DND-41 (cell line): ENCODE measurements around the gene MUC5B.
"Not testable (repeated sequence)": the region's sequence is repeated elsewhere in the genome, so short reads cannot be mapped to it uniquely, and the experiment has no call there.

Experiments
- ATAC-seq: fragments of 200-7000 bp; cut with Tn5 transposase; 3 replicates; pipeline ENCODE4 v1.9.1; 2021; ENCODE audit warnings: low read depth; ENCODE audit not compliant: insufficient read depth
- DNase-seq: peaks from one replicate; pipeline ENCODE4 v3.0.0-alpha.2; 2020
- H2AFZ ChIP-seq: 2 replicates; pipeline ENCODE4 v1.6.0; 2012; ENCODE audit warnings: low read depth, low read length
- H3K27ac ChIP-seq: 2 replicates; pipeline ENCODE4 v1.5.1; 2012; ENCODE audit warnings: low read length, inconsistent platforms
- H3K27me3 ChIP-seq: fragments of 200-600 bp; sonication (generic); 2 replicates; pipeline ENCODE4 v1.6.0; 2012; ENCODE audit warnings: low read length, mild to moderate bottlenecking, inconsistent platforms; ENCODE audit not compliant: insufficient read depth, poor library complexity
- H3K36me3 ChIP-seq: 2 replicates; pipeline ENCODE4 v1.5.1; 2012; ENCODE audit warnings: low read length, inconsistent platforms; ENCODE audit not compliant: insufficient read depth
- H3K4me1 ChIP-seq: 2 replicates; pipeline ENCODE4 v1.5.1; 2012; ENCODE audit warnings: mild to moderate bottlenecking, low read length; ENCODE audit not compliant: insufficient read depth
- H3K4me2 ChIP-seq: 2 replicates; pipeline ENCODE4 v1.6.0; 2012; ENCODE audit warnings: mild to moderate bottlenecking, moderate library complexity, low read length, inconsistent platforms; ENCODE audit not compliant: insufficient read depth
- H3K4me3 ChIP-seq, 2 experiments: fragments of 200-600 bp in 1 of 2; shearing (Covaris generic) in 1 of 2; 2 replicates each; pipeline ENCODE4 v1.5.1; 2012 to 2016; ENCODE audit warnings: inconsistent platforms in 2 of 2, low read length in 2 of 2, mild to moderate bottlenecking in 2 of 2, low read depth in 1 of 2, moderate library complexity in 1 of 2
- H3K79me2 ChIP-seq: 2 replicates; pipeline ENCODE4 v1.6.0; 2012; ENCODE audit warnings: low read length, inconsistent platforms; ENCODE audit not compliant: insufficient read depth
- H3K9ac ChIP-seq: 2 replicates; pipeline ENCODE4 v1.6.0; 2012; ENCODE audit warnings: low read depth, mild to moderate bottlenecking, inconsistent platforms, low read length, moderate library complexity
- H3K9me3 ChIP-seq: 2 replicates; pipeline ENCODE4 v1.5.1; 2012; ENCODE audit warnings: low read length, moderate library complexity, mild to moderate bottlenecking, inconsistent platforms; ENCODE audit not compliant: insufficient read depth, severe bottlenecking
- H4K20me1 ChIP-seq: 2 replicates; pipeline ENCODE4 v1.6.0; 2012; ENCODE audit warnings: low read length; ENCODE audit not compliant: insufficient read depth
- EZH2 ChIP-seq: IDR thresholded peaks from 3 replicates; pipeline ENCODE4 v1.6.1; 2012; ENCODE audit warnings: borderline replicate concordance, low read depth, mild to moderate bottlenecking, moderate library complexity, low read length, inconsistent platforms; ENCODE audit not compliant: severe bottlenecking
- TF ChIP-seq, protein P1 (sequence below): IDR thresholded peaks from 2 replicates; pipeline ENCODE4 v1.5.1; 2012; ENCODE audit warnings: borderline replicate concordance, low read length, moderate library complexity, mild to moderate bottlenecking; ENCODE audit not compliant: poor library complexity, severe bottlenecking; ENCODE audit errors: extremely low read depth

Gene MUC5B

GRCh38 chr11:1208394-1209261 is 14.2 kb upstream of the MUC5B start:
- Histone ChIP-seq H3K36me3 (no peaks in the 10 kb centered on the region), H3K4me3 (no peak overlapping the region), H3K4me2 (no peak overlapping the region), H3K4me1 (no peaks in the 10 kb centered on the region), H3K27ac (no peak overlapping the region), H3K27me3 (no peaks in the 10 kb centered on the region), H3K9ac (no peak overlapping the region), H3K9me3 (peaks cover 6% of the 10 kb centered on the region), H4K20me1 (no peaks in the 10 kb centered on the region; the same call in 1 of the 2 replicates), H3K79me2 (no peaks in the 10 kb centered on the region), H2AFZ (no peak overlapping the region)
- no peak for TF ChIP-seq EZH2
- TF ChIP-seq, protein P1, sequence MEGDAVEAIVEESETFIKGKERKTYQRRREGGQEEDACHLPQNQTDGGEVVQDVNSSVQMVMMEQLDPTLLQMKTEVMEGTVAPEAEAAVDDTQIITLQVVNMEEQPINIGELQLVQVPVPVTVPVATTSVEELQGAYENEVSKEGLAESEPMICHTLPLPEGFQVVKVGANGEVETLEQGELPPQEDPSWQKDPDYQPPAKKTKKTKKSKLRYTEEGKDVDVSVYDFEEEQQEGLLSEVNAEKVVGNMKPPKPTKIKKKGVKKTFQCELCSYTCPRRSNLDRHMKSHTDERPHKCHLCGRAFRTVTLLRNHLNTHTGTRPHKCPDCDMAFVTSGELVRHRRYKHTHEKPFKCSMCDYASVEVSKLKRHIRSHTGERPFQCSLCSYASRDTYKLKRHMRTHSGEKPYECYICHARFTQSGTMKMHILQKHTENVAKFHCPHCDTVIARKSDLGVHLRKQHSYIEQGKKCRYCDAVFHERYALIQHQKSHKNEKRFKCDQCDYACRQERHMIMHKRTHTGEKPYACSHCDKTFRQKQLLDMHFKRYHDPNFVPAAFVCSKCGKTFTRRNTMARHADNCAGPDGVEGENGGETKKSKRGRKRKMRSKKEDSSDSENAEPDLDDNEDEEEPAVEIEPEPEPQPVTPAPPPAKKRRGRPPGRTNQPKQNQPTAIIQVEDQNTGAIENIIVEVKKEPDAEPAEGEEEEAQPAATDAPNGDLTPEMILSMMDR = no peak
- no peak for ATAC-seq
- no peak for DNase-seq

GRCh38 chr11:1209371-1210057 is 13.4 kb upstream of the MUC5B start:
- Histone ChIP-seq H3K4me2 (no peak overlapping the region), H4K20me1 (no peaks in the 10 kb centered on the region; the same call in 1 of the 2 replicates), H3K36me3 (no peaks in the 10 kb centered on the region), H3K9ac (no peak overlapping the region), H3K4me1 (no peaks in the 10 kb centered on the region), H3K4me3 (no peak overlapping the region), H3K79me2 (no peaks in the 10 kb centered on the region), H3K27me3 (no peaks in the 10 kb centered on the region), H2AFZ (no peak overlapping the region), H3K27ac (no peak overlapping the region), H3K9me3 (peaks cover 6% of the 10 kb centered on the region)
- ATAC-seq (no peak), DNase-seq (no peak)
- no peak for TF ChIP-seq EZH2
- TF ChIP-seq, protein P1 = no peak

GRCh38 chr11:1211838-1212237 is 11.0 kb upstream of the MUC5B start:
- no peak for ATAC-seq
- DNase-seq = no peak
- no peak for TF ChIP-seq EZH2
- TF ChIP-seq, protein P1 = no peak

GRCh38 chr11:1215826-1216225 is 7.0 kb upstream of the MUC5B start:
- not testable (repeated sequence) for H4K20me1 ChIP-seq, H3K27me3 ChIP-seq, H3K36me3 ChIP-seq, H3K27ac ChIP-seq, ATAC-seq, H3K4me3 ChIP-seq, DNase-seq, H3K9ac ChIP-seq, H3K79me2 ChIP-seq, H2AFZ ChIP-seq, H3K4me1 ChIP-seq, H3K9me3 ChIP-seq, H3K4me2 ChIP-seq

More at GRCh38 chr11:1211838-1212237, 11.0 kb upstream of the MUC5B start:
- Histone ChIP-seq H3K9me3 (peaks cover 6% of the 10 kb centered on the region), H4K20me1 (no peaks in the 10 kb centered on the region; the same call in 1 of the 2 replicates), H3K27ac (no peak overlapping the region), H3K4me3 (no peak overlapping the region), H3K4me2 (no peak overlapping the region), H3K36me3 (no peaks in the 10 kb centered on the region), H3K79me2 (no peaks in the 10 kb centered on the region), H3K27me3 (no peaks in the 10 kb centered on the region), H2AFZ (no peak overlapping the region), H3K9ac (no peak overlapping the region), H3K4me1 (no peaks in the 10 kb centered on the region)
